Measurements from ENCODE around the gene PARK7.

- no peak for TF ChIP-seq CTCF (conservative IDR thresholded peaks at IDR 0.05; ENCODE audit: low read length)
- TF ChIP-seq EZH2phosphoT487 (IDR thresholded peaks at IDR 0.05; ENCODE audit: borderline replicate concordance, low read depth, low read length) = no peak
Measured at GRCh38 chr1:7929637-7930036, 31.9 kb upstream of the PARK7 start.
